Measurements from ENCODE around the gene DEPDC4. TPM values are rescaled to one million over a fixed set of nuclear protein-coding genes. Genes with fewer than 3 reads are reported as not detected.
"Not testable (repeated sequence)": the region's sequence is repeated elsewhere in the genome, so short reads cannot be mapped to it uniquely, and the experiment has no call there.

DEPDC4 gene
- total RNA-seq, 2 donors from 2014 or later, result 4.8 to 7.3 TPM

DNA sequence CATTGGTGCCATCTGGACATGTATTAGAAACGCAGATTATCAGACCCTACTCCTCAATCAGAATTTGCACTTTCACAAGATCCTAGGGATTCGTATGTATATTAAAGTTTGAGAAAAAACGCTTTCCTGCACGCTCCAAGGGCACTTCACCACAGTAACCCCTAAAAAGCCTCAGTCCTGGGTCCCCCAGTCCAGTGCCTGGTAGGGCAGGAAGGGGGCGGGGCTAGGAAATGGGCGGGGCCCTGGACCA is 369 bp downstream of the DEPDC4 start:
- H3K4me3 Mint-ChIP-seq, result peak overlapping the region; percentile 91
- WGBS, 2 experiments (ENCODE audit: insufficient coverage in 1 of 2, insufficient read length in 1 of 2), result 7% methylated on average over 5 of the region's 6 CpGs; no CpG with 5 or more reads in 1 of the 2 experiments
- peak overlapping the region; percentile 1 for H3K9ac ChIP-seq (ENCODE audit: extremely low read depth, low read length, poor library complexity, severe bottlenecking)
- H3K36me3 Mint-ChIP-seq (ENCODE audit: low read depth), result peaks cover 4% of the 10 kb centered on the region
- H3K27me3 ChIP-seq (ENCODE audit: control insufficient read depth, insufficient read depth, low read length, poor library complexity, severe bottlenecking), result no peaks in the 10 kb centered on the region
- DNase-seq, result no peak
- H3K4me1 ChIP-seq (ENCODE audit: control insufficient read depth, insufficient read depth, low read length), result no peaks in the 10 kb centered on the region
- H3K4me3 ChIP-seq (ENCODE audit: low read length), result peak overlapping the region; percentile 99
- H3K9me3 ChIP-seq (ENCODE audit: control insufficient read depth, low read length), result no peaks in the 10 kb centered on the region
- H3K36me3 ChIP-seq (ENCODE audit: control insufficient read depth, insufficient read depth, low read length), result no peaks in the 10 kb centered on the region
- H3K27me3 Mint-ChIP-seq (ENCODE audit: insufficient read depth), result no peaks in the 10 kb centered on the region
- H3K9me3 Mint-ChIP-seq, result no peaks in the 10 kb centered on the region
- H3K27ac Mint-ChIP-seq, result peak overlapping the region; percentile 99
- H3K4me1 Mint-ChIP-seq, result peaks cover 21% of the 10 kb centered on the region
- TF ChIP-seq, protein P1, sequence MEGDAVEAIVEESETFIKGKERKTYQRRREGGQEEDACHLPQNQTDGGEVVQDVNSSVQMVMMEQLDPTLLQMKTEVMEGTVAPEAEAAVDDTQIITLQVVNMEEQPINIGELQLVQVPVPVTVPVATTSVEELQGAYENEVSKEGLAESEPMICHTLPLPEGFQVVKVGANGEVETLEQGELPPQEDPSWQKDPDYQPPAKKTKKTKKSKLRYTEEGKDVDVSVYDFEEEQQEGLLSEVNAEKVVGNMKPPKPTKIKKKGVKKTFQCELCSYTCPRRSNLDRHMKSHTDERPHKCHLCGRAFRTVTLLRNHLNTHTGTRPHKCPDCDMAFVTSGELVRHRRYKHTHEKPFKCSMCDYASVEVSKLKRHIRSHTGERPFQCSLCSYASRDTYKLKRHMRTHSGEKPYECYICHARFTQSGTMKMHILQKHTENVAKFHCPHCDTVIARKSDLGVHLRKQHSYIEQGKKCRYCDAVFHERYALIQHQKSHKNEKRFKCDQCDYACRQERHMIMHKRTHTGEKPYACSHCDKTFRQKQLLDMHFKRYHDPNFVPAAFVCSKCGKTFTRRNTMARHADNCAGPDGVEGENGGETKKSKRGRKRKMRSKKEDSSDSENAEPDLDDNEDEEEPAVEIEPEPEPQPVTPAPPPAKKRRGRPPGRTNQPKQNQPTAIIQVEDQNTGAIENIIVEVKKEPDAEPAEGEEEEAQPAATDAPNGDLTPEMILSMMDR (conservative IDR thresholded peaks at IDR 0.05), result no peak
- H3K27ac ChIP-seq (ENCODE audit: low read depth, low read length), result no peak overlapping the region

DNA sequence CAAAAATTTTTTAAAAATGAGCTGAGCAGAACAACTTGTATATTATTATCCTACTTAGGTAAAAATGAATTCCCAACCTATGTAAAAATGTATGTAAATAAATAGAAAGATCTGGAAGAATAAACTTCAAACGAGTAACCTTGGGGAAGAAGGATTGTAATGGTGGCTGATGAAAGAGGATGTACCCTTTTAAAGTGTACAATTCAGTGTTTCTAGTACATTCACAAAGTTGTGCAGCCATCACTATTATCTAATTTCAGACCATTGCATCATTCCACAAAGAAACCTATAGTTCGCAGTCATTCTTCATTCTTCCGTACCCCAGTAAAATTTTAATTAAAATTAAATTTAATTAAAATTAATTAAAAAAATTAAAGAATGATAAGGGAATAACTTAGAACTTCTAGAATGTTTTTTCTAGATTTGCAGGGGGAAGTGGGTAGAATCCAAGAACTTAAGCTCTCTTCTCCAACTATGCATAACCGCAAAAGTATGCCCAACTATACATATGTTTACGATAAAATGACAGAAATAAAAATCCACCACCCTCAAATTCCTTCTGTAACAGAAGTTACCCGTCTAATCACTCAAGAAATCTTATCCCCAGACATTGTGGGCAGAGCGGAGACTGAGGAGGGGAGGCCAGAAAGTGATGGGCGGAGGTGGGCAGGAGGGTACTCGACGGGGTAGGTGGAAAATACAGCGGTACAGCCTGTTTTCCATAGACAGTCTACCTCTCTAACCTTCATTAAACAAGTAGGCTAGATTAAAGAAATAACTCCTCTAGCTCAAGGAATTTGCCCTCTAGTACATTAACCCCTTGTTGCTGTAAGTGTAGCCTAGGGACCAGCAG is 921 bp downstream of the DEPDC4 start:
- TF ChIP-seq, protein P1 (conservative IDR thresholded peaks at IDR 0.05), result no peak
- Histone ChIP-seq H3K9me3 (ENCODE audit: control insufficient read depth, low read length) (no peaks in the 10 kb centered on the region), H3K9ac (ENCODE audit: extremely low read depth, low read length, poor library complexity, severe bottlenecking) (no peak overlapping the region), H3K4me1 (ENCODE audit: control insufficient read depth, insufficient read depth, low read length) (no peaks in the 10 kb centered on the region), H3K27me3 (ENCODE audit: control insufficient read depth, insufficient read depth, low read length, poor library complexity, severe bottlenecking) (no peaks in the 10 kb centered on the region), H3K36me3 (ENCODE audit: control insufficient read depth, insufficient read depth, low read length) (no peaks in the 10 kb centered on the region), H3K4me3 (ENCODE audit: low read length) (peak overlapping the region; percentile 99), H3K27ac (ENCODE audit: low read depth, low read length) (no peak overlapping the region)
- peak overlapping the region; percentile 91 for H3K4me3 Mint-ChIP-seq
- H3K27me3 Mint-ChIP-seq (ENCODE audit: insufficient read depth), result no peaks in the 10 kb centered on the region
- H3K27ac Mint-ChIP-seq, result peak overlapping the region; percentile 99
- WGBS, 2 experiments (ENCODE audit: insufficient coverage in 1 of 2, insufficient read length in 1 of 2), result 85% methylated on average over 10 of the region's 11 CpGs; no CpG with 5 or more reads in 1 of the 2 experiments
- H3K36me3 Mint-ChIP-seq (ENCODE audit: low read depth), result peaks cover 4% of the 10 kb centered on the region
- no peak for DNase-seq
- peaks cover 24% of the 10 kb centered on the region for H3K4me1 Mint-ChIP-seq
- no peaks in the 10 kb centered on the region for H3K9me3 Mint-ChIP-seq

DNA sequence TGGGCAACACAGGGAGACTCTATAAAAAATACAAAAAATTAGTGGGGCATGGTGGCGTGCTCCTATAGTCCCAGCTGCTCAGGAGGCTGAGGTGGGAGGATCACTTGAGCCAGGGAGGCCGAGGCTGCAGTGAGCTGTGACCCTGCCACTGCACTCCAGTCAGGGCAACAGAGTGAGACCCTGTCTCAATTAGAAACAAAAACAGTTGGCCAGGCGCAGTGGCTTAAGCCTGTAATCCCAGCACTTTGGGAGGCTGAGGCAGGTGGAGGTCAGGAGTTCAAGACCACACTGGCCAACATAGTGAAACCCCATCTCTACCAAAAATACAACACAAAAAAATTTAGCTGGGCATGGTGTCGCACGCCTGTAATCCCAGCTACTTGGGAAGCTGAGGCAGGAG is 1.8 kb downstream of the DEPDC4 start:
- H3K4me1 Mint-ChIP-seq, result peaks cover 22% of the 10 kb centered on the region
- not testable (repeated sequence) for H3K36me3 ChIP-seq (ENCODE audit: control insufficient read depth, insufficient read depth, low read length); H3K4me3 ChIP-seq (ENCODE audit: low read length); H3K27ac Mint-ChIP-seq; H3K27me3 Mint-ChIP-seq (ENCODE audit: insufficient read depth); DNase-seq; H3K9me3 ChIP-seq (ENCODE audit: control insufficient read depth, low read length); H3K9me3 Mint-ChIP-seq; H3K4me1 ChIP-seq (ENCODE audit: control insufficient read depth, insufficient read depth, low read length); H3K9ac ChIP-seq (ENCODE audit: extremely low read depth, low read length, poor library complexity, severe bottlenecking); H3K27me3 ChIP-seq (ENCODE audit: control insufficient read depth, insufficient read depth, low read length, poor library complexity, severe bottlenecking); H3K36me3 Mint-ChIP-seq (ENCODE audit: low read depth); H3K4me3 Mint-ChIP-seq; H3K27ac ChIP-seq (ENCODE audit: low read depth, low read length)
- WGBS, 2 experiments (ENCODE audit: insufficient coverage in 1 of 2, insufficient read length in 1 of 2), result 88 to 94% methylated on average over 3 to 5 of the region's 5 CpGs
